Glomerular endothelial cell (primary cell): ENCODE measurements around the gene ATP11A. TPM values are rescaled to one million over a fixed set of nuclear protein-coding genes. Genes with fewer than 3 reads are reported as not detected.
"Not testable (repeated sequence)": the region's sequence is repeated elsewhere in the genome, so short reads cannot be mapped to it uniquely, and the experiment has no call there.

ENCODE experiments used
- DNase-seq: peaks from one replicate; pipeline ENCODE4 v3.0.0-alpha.2; 2011; ENCODE audit warnings: low read depth, low spot score; ENCODE audit errors: extremely low read depth
- total RNA-seq: library from RNA; depleted of rRNA; stranded (reverse); fragments of >200 nt; gene quantifications from 2 replicates; pipeline ENCODE4 v1.2.3, GENCODE V29; 2015

The ATP11A gene
- total RNA-seq, 1 donor from 2014 or later, result 62.1 TPM

DNA sequence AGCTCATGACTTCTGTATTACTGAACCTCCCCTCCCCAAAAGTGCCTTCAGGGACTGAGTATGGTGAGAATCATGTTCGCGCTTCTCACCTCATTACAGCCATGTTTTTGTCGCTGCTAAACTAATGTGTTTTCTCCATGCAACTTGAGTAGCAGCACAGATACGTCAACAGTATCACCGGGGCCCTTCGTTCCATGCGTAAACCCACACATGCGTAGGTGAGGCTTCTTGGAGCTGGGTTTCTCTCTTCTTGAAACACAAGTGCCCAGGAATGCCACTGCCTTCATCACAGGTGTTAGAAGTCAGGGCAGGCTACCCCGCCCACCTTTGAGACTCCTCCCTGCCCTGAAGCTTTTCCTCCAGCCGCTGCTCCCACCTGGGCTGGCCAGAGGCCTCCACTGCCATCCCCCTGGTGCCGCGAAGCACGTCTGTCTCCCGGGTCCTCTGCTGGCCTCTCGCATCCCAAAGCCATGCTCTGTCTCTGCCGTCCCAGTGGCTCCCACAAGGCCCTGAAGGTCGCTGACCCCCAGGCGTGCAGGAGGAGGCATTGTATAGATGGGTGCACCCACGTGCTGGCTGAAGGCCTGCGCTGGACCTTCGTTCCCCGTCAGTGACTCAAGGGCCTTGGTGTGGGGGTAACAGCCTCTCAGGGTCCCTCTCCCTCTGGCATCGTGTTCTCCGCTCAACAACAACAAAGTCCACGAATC is 143.9 kb downstream of the ATP11A start:
- no peak for DNase-seq

DNA sequence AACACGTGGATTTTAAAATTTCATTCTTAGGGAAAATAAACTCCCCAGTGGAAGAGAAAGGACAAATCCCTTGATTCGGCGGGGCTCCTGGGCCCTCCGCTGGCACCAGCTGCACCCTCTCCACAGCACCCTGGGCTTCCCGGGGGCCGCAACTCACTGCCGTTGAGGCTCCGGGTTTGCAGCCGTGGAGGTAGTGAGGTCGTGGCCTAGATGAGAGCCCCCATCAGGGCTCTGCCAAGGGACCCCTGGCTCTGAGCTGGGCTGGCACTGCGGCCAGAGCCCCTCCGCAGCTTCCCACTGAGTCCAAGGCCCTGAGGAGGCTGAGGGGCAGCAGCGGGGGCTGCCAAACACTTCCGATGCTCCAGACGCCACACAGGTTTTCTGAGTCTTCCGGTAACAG is 145.5 kb downstream of the ATP11A start:
- DNase-seq, result no peak

DNA sequence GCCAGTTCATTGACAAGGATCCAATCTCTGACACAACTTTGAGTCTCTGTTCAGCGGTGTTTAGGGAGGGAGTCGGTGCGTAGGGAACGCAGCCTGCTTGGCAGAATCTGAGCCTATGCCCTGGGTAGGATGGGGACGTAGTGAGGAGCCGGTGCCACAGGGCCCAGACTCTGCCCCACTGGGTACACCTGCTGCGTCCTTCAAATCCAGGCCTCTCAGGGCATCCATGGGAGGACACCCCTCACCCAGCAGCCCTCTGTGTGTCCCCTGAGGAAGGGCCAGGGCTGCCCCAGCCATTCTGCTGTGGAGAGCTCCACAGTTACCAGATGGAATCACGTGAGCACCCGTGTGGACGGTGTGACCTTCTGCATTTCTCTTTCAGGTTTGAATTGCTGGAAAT is 146.0 kb downstream of the ATP11A start:
- no peak for DNase-seq

DNA sequence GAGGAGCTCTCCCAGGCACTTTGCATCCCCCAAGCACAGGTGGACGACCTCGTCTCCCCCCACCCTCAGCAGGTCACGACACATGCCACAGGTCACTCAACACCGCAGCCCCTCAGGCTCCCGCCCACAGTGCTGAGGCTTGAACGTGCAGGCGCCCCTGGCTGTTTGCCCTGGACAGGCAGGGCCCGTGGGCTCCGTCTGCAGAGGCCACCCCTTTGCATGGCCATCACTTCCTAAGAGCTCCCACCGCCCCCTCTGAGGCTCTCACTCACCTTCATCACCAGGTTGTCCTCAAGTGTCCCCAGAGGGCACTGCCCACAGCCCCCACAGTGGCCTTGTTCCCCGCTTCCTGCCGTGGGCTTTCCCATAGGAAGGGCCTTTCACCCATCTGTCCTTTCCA is 147.1 kb downstream of the ATP11A start:
- no peak for DNase-seq

DNA sequence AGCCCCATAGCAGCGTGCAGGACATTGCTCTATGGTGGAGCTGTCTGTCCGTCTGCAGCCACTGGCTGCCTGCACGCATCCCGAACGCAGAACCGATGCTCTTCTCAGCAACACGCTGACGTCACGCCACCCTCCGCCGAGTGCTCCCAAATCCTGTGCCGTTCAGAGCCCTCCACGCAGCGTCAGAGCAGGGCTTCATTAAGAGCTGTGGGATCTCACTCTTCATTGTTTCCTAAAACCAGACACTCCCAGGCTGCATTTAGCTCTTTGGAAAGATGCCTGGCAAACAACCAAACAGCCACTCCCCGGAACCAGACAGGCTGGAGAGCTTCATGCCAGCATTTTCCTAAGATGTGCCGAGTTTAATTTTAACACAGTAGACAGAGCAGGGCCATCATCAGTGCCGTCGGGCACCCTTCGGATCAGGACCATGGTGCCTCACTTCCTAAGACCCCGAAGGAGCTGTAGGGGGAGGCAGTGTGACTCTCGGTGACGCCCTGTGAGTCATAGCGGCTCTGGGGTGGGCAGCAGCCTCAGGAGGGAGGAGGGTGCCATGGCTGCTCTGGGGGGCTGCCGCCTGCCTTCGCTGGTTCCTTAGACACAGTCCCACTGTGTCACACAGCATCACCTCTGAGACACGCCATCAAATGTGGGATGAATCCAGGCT is 147.7 kb downstream of the ATP11A start:
- no peak for DNase-seq

DNA sequence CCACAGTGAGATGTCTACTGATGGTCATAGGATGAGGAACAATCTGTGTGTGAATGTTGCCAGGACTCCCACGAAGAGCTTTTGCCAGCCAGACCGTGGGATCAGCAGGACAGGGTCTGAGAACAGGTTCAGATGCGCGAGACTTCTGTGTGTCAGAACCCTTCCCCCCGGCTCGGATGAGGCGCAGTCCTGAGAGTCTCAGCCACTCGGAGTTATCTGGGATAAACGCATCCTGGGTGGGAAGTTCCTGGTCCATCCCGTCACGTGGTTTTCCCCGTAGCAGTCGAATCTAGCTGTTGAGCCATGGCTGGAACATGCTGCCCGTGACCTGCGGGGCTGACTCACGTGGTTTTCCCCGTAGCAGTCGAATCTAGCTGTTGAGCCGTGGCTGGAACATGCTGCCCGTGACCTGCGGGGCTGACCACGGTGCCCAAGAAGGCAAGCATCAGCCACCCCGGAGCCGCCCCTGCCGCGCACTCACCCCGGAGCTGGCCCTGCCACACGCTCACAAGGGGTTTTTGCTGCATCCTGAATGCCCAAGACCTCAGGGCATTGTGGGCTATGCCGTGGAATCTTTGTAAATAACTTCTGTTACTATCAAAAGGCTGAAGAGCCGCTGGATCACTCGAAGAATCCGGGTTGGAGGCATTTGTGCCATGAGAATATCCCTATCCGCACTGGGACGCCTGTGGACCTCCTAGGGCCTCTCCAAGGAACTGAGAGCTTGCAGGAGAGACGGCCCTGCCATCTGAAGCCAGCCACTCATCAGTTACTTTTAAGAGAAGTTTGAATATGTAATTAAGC is 148.4 kb downstream of the ATP11A start:
- no peak for DNase-seq

DNA sequence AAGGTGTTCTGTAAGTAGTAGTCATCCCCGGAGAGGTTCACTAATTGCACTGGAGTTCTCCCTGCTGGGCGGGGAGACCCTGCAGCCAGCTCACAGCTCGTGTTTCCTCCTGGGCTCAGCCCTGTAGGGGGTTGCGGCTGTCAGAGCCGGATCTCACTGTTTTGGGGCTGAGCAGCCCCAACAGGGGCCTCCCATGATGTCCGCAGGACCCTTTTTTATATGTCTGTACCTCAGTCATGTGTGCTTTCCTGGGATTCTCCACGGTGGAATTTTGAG is 148.9 kb downstream of the ATP11A start:
- DNase-seq, result no peak

DNA sequence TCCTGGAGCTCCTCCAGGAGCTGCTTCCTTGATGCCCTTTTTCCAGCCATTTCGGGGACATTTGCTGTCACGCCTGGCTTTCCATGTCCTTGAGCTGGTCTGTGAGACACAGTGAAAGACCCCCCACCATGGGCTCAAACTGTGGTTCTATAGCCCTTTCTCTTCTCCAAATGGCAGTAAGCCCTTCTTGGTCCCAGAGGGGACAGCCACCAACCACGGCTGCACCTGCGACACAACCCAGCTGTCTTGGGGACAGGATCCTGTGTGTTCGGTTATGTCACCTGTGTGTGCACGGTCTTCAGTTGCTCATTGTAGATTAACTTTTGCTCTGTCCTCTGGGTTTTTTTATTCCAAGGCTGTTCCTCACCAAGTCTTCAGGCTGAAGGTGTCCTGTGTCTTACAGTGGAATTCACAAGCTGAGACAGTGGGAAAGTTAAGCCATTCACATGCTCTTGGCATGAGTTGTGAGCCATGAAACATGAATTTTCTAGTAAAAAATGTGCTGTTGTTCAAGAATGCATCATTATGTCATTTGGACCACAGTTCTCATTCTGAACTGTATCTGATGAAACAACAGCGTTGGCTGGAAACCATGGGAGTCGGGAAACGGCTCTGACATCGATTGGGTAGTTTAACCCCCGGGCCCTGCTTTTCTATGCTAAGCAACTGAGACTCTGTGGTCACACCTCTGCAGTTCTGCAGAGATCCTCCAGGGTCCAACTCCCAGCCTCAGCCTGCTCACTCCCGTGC is 149.7 kb downstream of the ATP11A start:
- no peak for DNase-seq

DNA sequence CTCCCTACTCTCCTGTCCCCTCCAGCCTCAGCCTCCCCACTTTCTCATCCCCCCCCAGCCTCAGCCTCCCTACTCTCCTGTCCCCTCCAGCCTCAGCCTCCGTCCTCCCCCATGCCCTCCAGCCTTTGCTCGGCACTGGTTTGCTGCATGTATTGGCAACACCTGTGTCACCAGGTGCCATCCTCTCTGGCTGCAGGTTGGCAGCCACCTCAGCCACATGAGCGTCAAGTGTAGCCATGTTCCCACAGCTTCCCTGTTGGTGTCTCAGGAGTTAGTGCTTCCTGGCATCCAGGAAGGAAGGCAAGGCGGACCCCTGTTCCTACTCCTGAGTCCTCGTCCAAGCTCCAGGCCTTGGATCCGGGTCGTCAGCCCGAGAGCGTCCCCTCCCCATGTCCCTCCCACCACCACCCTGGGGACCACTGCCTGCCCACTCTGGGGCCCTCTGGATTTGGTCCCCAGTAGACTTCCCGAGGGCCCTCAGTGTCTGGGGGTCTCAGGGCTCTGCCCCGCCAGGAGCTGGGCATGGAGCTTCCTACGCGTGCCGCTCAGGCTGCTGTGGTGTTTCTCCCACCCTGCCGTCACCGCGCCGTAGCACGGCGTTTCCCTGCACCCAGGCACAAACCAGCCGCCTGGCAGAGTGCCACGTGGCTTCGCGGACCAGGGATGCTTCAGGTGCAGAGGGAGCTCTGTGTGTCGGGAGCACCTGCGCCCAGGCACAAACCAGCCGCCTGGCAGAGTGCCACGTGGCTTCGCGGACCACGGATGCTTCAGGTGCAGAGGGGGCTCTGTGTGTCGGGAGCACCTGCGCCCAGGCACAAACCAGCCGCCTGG is 150.8 kb downstream of the ATP11A start:
- DNase-seq, result no peak

DNA sequence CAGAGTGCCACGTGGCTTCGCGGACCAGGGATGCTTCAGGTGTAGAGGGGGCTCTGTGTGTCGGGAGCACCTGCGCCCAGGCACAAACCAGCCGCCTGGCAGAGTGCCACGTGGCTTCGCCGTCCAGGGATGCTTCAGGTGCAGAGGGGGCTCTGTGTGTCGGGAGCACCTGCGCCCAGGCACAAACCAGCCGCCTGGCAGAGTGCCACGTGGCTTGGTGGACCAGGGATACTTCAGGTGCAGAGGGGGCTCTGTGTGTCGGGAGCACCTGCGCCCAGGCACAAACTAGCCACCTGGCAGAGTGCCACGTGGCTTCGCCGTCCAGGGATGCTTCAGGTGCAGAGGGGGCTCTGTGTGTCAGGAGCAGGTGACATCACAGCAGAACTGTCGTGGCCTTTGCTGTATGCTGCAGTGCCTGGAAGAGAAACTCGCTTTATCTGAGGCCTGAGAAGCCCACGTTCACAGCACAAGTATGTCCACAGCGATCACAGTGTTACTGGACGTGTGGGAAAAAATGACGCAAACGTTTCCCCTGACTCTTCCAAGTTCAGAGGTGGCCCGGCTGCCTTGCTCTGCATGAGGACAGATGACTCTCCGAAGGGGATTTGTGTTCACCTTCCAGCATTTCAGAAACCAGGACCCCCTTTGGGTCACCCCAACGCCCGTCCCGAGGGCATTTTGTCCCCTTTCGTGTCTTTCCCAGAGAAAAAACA is 151.6 kb downstream of the ATP11A start:
- not testable (repeated sequence) for DNase-seq

DNA sequence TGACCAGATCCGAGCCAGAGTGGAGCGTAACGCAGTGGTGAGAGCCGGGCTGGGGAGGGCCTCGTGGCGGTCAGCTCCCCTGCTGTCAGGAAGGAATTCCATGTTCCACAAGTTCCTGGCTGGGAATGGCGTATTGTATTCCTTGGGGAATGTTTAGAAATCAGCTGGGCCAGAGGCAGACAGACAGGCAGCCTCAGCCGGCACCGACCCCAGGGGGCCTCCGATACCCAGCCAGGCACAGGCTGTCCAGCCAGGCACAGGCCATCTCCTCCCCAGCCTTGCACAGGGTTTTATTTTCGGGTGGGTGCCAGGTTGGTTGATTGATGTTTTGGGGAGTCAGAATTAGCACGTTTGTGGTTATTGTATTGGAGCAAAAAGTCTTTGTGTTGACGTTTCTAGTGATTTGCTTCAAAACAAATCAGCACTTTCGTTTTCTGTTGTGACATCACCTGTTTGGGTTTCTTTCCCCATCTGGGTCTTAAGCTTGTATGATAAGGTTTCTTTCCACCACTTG is 152.6 kb downstream of the ATP11A start:
- no peak for DNase-seq

DNA sequence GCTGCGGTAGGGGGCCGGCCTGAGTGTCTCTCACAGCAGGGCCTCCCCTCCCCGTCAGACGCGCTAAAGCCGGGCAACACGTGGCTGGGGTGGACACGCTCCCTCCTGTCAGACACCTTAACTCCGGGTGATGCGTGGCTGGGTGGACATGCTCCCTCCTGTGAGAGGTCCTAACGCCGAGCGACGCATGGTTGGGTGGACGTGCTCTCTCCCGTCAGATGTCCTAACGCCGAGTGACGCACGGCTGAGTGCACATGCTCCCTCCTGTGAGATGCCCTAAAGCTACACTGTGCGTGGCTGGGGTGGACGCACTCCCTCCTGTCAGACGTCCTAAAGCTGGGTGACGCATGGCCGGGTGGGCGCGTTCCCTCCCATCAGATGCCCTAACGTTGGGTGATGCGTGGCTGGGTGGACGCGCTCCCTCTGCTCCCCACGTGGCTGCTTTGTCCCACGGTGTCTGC is 153.1 kb downstream of the ATP11A start:
- DNase-seq, result no peak

DNA sequence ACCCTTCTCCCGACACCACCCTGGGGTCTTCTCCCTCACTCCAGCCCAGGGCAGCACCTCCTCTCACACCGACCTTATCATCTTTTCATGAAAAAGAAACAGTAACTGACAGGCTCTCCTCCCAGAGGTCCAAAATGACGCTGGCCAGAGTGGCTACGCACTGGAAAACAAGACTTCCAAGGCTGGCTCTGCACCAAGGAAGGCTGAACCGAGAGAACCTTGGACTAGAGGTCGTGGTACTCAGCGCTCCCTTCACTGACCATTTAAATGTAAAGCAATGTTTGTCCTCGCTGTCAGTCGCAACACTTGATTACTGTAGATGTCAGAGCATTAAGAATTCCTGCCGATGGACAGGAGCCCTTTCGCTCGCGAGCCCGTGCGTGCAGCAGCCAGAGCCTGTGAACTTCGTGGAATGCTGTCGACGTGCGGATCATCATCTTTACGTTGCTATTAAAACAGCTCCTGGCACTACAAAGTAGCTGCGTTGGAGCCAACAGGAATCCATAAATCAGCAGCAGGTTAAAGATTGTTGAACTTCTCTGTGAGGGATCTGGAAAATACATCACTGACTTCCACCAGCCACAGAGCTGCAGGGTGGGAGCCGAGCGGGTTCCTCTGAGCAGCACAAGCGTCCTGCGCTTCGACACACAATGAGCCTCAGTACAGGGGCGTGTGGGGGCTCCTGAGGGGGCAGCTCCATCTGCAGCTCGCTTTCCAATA is 153.7 kb downstream of the ATP11A start:
- no peak for DNase-seq

DNA sequence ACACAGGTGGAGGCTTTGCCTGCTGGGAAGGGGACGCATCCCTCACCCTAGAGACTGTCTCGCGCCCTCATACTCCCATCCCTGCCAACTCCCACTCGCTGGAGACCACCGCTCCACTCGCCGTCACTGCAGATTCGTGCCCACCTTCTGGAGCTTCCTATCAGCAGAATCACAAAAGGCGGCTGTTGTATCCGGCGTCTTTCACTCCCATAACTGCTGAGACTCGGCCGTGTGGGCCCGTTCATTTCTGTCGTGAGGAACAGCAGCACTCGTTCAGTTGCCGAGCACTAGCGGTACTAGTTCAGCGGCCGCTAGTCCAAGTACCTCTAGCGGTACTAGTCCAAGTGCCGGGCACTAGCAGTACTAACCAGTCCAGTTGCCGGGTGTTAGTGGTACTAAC is 154.6 kb downstream of the ATP11A start:
- no peak for DNase-seq

DNA sequence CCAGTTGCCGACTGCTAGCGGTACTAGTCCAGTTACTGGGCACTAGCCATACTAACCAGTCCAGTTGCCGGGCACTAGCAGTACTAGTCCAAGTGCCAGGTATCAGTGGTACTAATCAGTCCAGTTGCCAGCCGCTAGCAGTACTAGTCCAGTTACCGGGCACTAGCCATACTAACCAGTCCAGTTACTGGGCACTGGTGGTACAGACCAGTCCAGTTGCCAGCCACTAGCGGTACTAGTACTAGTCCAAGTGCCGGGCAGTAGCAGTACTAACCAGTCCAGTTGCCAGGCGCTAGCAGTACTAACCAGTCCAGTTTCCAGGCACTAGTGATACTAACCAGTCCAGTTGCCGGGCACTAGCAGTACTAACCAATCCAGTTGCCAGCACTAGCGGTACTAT is 155.0 kb downstream of the ATP11A start:
- no peak for DNase-seq

DNA sequence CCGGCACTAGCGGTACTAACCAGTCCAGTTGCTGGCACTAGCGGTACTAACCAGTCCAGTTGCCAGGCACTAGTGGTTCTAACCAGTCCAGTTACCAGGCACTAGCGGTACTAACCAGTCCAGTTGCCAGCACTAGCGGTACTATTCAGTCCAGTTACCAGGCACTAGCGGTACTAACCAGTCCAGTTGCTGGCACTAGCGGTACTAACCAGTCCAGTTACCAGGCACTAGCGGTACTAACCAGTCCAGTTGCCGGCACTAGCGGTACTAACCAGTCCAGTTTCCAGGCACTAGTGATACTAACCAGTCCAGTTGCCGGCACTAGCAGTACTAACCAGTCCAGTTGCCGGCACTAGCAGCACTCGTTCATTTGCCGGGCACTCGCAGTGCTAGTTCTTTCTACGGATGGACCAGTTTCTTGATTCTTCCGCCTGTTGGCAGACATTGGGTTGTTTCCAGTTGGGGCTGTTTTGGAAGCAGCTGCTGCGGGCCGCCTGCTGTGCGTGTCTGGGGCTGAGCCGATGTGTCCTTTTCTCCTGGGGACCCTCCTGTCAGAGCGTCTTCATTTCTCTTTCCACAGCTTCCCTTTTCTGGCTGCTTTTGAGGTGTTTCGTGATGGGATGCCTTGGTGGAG is 155.8 kb downstream of the ATP11A start:
- no peak for DNase-seq

DNA sequence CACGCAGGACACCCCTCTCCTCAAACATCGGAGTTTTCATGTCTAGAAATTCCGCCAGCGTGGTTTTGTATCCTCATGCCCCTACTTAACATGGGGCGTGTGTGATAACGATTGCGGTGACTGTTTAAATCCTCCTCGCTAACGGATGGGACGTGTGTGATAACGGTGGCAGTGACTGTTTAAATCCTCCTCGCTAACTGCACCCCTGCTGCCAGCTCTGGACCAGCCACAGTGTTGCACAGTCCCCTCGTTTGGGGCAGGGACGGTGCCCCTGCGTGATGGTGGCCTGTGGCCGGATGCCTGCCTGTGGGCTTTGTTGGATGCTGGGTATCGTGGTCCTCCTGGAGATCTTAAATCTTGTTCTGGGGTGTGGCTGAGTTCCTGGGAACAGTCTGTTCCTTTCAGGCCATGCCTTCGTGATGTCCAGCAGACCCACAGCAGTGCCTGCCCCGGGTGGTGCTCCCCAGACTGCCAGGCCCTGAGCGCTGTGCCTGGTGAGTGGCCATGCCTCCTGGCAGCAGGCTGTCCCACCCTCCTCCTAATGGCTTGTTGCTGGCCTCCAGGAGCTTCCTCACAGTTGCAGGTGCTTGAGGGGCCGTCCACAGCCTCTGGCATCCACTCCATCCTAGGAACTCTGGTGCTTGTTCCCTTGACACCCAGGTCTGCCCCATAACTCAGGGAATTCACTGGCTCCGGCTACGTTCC is 156.7 kb downstream of the ATP11A start:
- no peak for DNase-seq

DNA sequence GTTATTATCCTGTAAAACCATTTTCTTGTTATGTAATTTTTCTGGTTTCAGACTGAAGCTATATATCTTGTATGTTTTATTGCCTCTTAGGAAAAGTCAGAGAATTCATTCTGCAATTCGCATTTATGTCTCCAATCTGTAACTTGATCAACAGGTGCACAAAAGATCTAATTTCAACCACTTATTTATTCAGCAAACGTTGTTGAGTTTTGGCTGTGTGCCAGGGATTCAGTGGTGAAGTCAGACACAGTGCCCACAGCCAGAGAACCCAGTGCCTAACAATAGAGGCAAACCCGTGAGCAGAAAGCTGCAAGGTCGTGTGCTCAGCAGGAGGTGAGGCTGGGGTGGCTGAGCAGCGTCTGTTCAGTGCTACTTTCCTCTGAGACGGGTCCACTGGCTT is 159.7 kb downstream of the ATP11A start:
- DNase-seq, result no peak
